ENCODE results near the gene KLF12.

- TF ChIP-seq, protein P1, sequence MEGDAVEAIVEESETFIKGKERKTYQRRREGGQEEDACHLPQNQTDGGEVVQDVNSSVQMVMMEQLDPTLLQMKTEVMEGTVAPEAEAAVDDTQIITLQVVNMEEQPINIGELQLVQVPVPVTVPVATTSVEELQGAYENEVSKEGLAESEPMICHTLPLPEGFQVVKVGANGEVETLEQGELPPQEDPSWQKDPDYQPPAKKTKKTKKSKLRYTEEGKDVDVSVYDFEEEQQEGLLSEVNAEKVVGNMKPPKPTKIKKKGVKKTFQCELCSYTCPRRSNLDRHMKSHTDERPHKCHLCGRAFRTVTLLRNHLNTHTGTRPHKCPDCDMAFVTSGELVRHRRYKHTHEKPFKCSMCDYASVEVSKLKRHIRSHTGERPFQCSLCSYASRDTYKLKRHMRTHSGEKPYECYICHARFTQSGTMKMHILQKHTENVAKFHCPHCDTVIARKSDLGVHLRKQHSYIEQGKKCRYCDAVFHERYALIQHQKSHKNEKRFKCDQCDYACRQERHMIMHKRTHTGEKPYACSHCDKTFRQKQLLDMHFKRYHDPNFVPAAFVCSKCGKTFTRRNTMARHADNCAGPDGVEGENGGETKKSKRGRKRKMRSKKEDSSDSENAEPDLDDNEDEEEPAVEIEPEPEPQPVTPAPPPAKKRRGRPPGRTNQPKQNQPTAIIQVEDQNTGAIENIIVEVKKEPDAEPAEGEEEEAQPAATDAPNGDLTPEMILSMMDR (IDR thresholded peaks at IDR 0.05; ENCODE audit: low read length): no peak
- no peak for TF ChIP-seq EZH2 (IDR thresholded peaks at IDR 0.05; ENCODE audit: borderline replicate concordance, low read length)
These were observed 48.3 kb upstream of the KLF12 start for GRCh38 chr13:74182491-74182890.
